AG08396 (cell line): ENCODE results near the gene FBP2.

Experiments
- DNase-seq: peaks from one replicate; pipeline ENCODE4 v3.0.0; 2012; ENCODE audit warnings: low spot score, mixed read lengths

The FBP2 gene

DNA sequence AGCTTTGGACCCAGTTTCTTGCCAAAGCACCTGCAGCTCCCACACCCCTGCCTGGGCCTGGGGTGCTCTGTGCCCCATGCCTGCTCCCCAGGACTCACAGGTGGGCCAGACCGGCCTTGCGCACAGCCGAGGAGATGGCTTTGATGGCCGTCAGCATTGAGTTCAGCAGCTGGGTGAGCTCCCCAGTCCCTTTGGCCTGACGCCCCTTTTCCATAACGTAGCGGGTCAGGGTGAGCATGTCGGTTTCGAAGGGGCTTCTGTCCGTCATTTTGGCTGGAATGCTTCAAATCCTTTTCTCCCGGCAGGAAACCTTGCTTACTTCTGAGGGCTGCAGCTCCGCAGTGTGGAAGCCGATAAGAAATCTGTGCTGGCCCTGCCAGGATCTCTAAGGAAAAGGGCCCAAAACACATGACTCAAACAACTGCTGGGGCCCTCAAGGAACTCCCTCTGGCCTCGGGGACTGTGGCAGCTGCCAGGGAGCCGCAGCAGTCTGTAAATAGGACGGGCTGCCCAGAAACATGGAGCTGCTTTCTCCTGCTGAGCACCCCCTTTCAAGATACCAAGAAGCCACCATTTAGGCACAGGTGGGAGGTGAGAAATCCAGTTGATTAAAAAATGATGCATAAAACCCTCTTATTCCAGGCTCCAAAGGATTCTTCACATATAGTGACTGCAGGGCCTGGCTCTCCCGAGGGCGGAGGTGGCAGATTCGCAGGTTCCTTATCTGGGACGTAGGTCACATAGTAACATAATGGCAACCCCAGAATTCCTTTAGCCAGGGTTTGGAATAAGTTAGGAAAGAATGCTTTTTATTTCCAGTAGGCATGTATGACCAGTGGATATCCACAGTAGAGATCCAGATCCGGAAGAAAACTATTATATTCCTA, at the start of gene FBP2:
TSS of gene FBP2 (minus strand) at position 366 of the 887 bp plus-strand sequence. CDS start at position 268, 98 bp downstream.
- DNase-seq = no peak

DNA sequence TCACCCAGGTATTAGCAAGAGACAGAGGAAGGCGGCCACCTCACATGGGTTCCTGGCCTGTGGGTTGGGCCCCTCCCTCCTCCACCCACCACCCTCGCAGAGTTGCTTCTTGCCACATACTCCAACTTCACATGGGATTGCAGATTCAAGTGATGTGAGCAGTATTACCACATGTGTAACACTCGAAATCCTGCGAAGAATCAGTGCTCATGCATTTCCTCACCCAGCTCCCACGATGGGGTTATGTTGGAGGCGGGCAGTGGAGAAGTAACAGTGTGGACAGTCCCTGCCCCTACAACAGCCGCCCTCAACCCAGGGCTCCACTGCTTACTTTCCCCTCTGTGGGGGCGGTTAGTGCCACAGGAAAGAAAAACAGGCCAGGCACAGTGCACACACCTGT, 49.6 kb upstream of the FBP2 start:
- no peak for DNase-seq

DNA sequence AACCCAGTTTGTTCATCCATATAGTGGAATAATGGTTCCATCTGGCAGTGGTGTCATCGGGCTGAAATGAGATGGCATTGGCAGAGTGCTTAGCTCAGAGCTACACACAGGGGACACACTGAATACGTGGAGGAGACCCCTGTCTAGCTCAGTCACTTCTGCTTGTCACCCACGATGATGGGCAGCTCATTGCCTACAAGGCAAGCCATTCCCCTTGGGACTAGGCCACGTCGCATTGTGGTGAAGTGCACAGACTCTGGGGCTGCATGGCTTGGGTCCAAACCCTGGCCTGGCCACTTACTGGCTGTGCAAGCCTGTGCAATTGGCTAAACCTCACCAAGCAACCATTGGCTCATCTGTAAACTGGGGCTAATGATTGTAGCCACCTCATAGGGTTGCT, 48.9 kb upstream of the FBP2 start:
- no peak for DNase-seq

DNA sequence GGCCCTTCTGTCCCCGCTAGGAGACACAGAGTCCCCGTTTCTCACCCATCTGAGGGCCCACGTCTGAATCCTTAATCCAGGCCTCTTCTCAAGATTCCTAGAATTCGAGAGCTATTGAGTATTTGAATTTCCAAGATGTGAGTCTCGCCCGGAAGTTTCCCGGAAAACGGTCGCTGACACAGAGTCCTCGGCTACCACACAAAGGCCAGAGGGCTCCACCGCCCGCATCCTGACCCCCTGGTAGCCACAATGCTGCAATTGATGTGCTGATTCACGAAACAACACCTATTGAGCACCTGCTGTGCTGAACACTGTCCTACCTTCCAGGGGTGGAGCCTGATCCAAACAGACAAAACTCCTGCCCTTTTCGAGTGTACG, 46.4 kb upstream of the FBP2 start:
- DNase-seq = no peak

DNA sequence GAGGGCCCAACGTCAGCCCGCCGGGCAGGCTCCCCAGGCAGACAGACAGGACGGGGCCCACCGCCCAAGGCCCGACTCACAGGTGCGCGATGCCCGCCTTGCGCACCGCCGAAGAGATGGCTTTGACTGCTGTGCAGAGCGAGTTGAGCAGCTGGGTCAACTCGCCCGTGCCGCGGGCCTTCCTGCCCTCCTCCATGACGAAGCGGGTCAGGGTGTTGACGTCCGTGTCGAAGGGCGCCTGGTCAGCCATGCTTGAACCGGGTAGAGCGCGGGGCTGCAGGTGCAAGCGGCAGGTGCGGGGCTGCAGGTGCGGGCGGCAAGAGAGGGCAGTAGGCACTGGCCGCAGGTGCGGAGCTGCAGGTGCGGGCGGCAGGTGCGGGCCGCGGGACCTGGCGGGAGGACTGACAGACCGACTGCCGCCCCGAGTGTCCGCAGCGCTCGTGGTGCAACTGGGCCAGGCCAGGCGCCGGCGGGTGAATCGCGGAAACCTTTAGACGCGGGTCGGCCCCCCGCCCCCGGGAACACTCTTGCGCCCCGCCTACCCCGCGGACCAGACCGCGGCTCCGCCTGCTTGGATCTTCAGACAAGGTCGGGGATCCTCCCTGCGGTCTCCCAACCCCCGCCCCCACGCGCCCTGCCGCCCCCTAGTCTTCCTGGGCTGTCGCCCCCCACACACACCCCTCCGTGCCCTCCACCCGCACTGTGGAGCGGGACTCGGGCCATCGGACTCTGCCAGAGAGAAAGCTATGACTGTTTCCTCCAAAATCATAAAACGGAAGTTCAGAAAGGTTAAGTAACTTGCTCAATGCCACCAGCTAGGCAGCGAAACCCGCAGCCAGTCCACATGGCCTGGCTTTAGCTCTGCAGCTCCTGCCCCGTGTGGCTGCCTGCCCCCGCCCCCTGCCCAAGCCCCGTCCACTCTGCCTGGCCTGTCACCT, 45.7 kb upstream of the FBP2 start, which contains the start of gene FBP1:
TSS of gene FBP1 (minus strand) at position 458 of the 938 bp plus-strand sequence. CDS start at position 250, 208 bp downstream.
- peak; percentile 45 for DNase-seq

DNA sequence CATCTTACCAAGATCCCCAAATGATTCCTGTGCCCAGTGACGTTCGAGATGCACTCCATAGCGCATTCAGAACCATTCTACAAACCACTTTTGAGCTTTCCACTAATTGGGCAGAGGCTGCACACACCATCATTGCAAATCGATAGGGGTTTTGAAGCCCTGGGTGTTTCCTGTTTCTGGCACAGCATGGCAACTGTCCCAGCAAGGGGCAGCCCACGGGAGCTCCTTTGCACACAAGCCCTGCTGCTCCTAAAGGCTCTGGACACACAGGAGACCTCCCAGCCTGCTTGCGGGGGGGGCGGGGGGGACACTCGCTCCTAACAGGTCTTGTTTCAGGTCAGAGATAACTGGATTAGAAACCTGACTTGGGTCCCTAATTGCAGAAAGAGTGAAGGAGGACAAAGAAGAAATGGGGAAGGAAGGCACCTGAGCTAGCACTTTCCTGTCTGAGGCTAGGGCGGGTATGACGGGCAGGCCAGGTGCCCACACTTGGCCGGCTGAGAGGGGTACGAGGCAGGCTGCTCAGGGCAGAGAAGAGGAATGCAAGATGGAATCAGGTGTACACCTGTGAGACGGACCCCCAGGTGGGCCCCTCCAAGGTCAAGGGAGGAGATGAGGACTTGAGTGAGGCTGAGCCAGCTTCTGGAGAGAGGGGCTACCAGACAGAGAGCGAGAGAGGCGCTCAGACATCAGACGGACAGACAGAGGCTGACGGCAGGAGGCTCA, 44.9 kb upstream of the FBP2 start:
- no peak for DNase-seq

DNA sequence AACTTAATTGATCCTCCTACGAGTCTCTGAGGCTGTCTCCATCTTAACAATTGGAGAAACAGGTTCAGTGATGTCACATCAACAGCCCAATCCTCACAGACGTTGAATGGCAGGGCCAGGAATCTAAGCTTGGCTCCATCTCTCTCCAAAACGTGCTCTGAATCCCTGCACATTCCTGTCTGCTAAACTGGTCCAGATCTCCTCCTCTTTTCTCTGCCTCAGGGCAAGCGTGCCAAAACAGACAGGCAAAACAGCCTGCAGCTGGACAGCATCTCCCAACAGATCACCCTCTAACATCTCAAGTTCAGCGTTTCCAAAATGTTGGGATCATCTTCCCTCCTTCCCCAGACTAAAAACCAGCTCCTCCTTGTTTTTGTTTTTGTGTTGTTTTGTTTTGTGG, 39.1 kb upstream of the FBP2 start:
- DNase-seq = no peak

DNA sequence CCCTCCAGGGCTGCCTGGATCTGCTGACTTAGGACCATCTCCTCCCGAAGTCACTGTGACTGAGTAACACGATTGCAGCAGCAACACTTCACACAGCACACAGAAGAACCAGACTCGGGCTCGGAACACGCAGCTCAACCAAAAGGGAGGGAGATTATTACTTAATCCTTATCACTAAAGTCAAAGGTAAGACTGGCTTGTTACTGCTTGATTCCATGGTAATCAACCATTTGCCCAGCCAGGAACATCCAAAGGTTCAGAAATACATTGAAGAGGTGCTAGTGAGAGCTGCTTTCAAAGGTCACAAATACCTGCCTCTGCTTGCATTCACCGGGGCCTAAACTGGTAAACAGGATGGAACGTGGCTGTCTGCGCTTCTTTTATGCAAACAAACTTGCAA, 38.0 kb upstream of the FBP2 start:
- no peak for DNase-seq

DNA sequence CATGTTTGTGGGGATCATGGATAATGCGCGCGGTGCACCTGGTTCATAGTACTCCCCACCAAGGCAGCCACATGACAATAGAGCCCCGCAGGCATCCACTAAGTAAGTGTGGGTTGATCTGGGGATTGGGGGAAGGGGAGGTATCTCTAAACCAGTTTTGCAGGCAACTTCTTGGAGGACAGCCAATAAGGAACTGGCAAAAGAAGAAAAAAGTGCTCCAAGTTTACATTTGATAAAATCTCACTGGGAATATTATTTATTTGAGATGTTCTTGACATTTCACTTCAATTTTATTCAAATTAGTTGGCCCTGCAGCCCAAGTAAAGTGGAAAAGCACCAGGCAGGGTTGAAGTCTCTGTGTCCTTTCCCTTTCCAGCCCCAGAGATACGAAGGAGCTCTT, 37.2 kb upstream of the FBP2 start:
- DNase-seq = no peak

DNA sequence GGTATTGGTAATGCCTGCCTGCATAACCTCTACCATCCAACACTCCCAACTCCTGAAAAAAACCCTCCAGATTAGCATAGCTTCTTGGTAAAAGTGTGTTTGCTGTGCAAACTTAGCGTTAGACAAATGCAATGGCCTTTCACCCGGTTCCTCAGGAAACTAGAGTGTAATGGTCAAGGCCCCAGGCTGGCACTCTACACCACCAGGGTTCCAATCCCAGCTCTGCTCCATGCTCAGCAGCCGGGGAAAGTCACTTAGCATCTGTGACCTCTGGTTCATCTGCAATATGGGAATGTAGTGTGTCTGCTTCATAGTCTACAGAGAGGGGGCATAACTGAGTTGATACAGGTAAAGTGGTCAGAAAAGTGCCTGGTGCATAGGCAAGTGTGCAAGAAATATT, 36.7 kb upstream of the FBP2 start:
- no peak for DNase-seq

DNA sequence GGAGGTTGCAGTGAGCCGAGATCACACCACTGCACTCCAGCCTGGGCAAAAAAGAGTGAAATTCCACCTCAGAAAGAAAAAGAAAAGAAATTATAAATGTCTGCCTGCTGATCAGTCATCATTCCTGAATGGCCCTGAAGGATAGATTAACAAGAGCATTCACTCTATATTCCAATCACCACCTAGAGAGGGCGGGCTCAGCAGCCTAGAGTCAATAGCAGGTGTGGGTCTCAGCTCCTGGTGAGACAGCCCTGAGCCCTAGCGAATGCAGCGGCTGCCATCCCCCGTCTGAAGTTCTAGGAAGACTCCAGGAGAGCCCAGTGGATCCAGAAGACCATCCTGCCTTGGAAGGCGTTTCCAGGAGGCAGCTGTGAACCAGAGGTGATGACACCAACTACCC, 33.7 kb upstream of the FBP2 start:
- DNase-seq = no peak

DNA sequence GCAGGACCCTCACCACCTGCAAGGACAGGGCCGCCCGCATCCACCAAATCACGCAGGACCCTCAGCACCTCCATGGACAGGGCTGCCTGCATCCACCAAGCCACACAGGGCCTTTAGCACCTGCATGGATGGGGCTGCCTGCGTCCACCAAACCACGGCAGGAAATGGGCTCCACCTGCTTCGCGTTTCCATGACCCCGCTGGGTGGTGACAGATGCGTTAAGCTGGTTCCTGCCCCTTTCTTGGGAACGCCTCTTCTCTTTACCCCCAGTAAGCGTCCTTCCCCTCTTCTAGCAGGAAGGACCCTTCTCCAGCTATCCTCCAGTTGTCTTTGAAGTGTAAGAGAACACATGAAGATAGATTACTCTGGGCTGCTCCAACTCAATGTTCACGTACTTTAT, 32.2 kb upstream of the FBP2 start:
- no peak for DNase-seq

DNA sequence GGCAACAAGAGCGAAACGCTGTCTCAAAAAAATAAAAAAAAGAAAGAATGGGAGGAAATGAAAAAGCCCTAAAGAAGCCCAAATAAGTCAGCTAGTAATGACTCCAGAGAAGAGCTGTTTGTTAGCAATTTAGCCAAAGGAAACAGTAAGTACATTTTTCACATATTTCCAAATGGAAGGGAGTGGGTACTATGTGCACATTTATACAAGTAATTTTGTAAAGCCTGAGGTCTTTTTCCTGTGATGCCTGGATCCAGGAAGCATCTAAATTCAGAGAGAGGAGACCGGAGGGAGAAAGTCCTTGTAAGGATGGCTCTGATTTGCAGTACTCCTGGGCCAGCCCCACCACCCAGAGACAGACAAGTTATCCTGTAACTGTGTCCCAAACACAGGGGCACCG, 31.0 kb upstream of the FBP2 start:
- no peak for DNase-seq

DNA sequence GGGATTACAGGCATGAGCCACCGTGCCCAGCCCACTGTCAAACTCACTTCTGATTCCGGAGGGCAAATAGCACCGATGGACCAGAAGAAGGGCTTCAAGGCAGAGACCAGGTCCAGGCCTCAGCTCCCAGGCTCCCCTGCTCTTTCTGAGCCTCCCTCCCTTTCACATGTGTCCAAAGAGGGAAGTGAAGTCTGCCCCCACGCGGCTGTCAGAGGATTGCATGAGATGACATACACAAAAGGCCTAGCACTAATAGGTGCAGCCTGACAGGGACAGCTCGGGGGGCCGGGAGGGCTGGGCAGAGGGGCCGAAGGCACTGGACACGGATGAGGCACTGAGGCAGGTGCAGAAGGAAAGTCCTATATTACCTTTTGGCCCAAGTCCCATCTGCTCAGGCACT, 29.6 kb upstream of the FBP2 start:
- DNase-seq = no peak

DNA sequence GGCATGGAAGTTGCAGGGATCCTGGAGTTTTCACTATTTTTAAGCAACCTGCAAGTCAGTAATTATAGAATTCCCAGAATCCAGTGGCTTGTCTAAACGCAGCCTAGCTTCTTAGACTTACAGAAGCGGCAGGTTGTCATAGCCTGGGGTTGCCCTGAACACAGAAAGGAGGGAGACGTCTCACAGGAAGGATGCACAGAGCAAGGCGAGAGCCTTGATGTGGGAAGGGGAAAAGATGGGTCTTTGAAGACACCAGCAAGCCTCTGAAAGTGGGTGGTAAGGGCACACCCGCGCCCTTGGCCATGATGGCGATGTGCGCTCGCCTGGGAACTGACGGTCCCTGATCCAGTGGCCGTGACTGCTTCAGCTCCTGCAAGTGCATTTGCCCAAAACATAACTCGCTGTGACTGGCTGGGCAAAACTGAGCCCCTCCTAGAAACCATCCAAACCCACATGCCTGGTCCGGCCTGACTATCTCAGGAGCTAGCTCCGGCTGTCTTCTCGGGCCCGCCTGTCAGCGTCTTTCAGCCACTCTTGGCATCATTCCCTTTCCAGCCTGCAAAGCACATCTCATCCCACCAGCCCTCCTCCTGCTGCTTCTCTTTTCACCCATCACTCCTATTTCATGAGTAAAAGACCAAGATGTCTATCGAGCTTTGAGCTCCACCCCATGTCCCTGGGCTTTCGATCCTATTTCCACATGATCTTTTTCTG, 28.6 kb upstream of the FBP2 start:
- no peak for DNase-seq

DNA sequence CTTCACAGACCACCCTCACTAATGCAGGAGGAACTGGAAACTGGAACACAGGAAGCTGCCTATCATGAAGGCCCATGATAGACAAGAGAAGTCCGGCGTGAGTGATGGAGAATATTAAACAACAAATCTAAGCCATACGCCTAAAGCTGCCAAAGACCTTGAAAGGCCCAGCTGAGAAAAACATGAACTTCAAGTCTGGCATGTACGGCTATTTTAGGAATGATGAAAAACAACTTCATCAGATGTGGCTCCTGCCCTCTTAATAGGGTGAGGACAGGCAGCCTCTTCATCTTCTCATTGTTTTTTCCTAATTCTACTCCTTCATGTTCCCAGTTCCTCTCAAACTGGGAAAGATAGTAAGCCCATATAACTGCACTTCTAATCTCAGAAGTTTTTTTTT, 25.4 kb upstream of the FBP2 start:
- no peak for DNase-seq

DNA sequence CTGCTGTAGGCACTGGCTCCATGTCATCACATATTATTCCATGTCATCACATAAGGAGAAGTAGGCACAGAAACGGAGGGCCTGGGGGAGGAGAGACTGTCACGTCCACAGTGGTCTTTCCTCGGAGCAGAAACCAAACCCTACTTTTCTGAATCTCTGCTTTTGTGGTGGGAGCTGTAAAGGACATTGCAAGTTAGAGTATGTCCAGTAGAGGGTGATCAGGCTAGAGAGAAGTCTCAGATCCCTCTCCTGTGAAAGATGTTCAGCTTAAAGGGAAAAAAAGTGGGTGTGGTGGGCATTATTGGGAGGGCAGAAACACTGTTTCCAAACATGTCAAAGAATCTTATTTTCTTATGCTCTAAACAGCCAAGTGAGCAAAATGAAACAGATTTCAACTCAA, 19.4 kb upstream of the FBP2 start:
- DNase-seq = no peak

DNA sequence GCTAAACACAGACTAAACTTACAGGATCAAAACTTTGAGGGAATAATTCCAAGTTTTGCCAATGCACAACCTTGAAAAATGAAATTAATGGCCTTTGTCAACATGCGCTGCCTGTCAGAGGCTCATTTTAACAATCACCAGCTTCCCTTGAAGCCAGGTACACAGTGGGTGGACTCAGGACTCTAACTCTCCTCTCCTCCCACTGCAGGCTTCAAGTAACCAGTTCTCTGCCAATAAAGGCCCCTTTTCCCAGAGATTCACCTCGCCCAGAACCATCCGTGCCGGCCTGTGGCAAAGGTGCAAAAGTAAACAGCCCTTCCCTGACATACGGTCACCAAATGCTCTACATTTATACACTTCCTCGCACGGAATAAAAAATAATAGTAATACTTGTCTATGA, 18.4 kb upstream of the FBP2 start:
- no peak for DNase-seq

DNA sequence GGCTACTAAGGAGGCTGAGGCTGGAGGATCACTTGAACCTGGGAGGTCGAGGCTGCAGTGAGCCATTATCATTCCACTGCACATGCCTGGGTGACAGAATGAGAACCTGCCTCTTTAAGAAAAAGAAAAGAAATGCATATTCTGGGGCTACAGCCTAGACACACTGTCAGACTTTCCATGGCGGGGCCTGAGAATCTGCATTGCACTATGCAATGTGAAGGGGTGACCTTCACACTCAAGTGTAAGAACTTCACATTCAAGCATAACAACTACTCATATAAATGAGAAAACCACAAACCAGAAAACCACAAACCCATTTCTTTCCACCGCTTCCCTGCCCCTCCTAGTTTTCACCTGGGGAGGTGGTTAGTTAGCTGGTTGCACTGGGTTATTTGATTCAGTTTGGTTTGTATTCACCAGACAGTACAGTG, 18.0 kb upstream of the FBP2 start:
- DNase-seq = no peak

DNA sequence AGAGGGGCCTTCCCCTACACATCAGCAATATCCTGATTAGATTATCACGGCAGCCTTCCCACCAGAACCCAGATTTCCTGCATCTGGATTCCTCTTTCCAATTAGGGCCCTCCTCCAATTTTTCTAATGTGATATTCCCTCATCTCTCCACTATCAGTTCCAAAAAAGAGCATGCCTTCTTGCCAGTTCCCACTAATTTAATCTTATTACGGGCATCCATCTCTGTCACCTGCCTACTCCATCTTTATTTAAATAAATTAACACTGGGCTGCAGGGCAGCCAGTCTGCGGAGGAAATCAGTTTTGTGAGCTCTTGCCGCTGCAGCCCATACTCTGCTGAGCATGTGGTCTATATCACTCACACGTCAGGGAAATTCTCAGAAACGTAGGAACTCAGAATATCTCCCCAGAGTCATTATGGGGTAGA, 16.6 kb upstream of the FBP2 start:
- DNase-seq = no peak

DNA sequence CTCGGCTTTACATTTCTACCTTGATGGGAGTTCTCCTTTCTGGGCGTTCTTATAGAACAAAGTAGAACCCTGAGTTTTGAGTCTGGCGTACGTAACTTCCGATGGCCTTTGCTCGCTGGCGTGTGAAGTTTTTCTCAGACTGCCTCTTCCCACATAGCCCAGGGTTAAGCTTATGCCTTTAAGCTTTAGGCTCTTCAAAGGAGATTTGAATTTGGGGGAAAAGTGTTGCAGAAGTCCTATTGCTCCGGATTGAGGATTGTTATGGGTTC, 13.7 kb upstream of the FBP2 start:
- DNase-seq = no peak
